ENCODE measurements around the gene WDFY2. TPM values are rescaled to one million over a fixed set of nuclear protein-coding genes. Genes with fewer than 3 reads are reported as not detected.

WDFY2 gene
- total RNA-seq, 1 donor from 2014 or later = 14.6 TPM

- intact Hi-C loops (cut with micrococcal nuclease) = loop anchor here (5.0 kb wide), 1 partner anchor 197 kb away; no protein-coding TSS in a partner anchor
These were observed 199.8 kb downstream of the WDFY2 start for GRCh38 chr13:51784097-51784496.

DNA sequence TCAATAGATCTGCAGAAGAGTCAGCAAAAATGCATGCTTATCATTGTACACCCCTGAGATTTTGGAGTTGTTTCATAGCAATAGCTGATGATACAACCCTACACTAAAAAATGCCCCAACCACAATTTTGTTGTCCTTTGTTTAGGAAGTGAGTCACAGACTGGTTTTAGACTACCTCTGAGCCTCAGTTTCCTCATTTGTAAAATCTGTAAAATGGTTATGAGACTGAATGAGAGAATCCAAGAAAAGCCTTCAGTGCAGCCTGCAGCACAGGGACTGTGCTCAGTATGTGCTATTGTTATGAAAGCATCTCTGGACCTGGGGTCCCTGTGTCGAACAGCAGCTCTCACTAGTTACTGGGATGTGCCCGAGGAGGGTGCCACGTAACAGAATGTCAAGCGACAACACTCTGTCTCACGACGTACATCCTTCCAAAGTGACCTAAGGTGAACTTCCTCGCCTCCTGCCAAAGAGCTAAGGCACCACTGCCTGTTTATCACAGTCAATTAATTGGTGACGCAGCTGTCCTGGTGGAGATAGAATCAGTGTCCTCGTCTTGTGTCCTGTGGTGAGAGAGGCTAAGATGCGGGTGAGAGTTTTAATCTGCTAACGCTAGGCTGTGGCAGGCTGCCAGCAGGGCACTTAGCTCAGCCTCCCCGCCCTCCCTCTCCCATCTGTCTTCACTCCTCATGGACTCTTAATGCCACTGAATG, 201.6 kb downstream of the WDFY2 start:
- intact Hi-C loops (cut with micrococcal nuclease) = no loop called here

GRCh38 chr13:51786425-51787265, 202.4 kb downstream of the WDFY2 start:
- intact Hi-C loops (cut with micrococcal nuclease) = no loop called here

DNA sequence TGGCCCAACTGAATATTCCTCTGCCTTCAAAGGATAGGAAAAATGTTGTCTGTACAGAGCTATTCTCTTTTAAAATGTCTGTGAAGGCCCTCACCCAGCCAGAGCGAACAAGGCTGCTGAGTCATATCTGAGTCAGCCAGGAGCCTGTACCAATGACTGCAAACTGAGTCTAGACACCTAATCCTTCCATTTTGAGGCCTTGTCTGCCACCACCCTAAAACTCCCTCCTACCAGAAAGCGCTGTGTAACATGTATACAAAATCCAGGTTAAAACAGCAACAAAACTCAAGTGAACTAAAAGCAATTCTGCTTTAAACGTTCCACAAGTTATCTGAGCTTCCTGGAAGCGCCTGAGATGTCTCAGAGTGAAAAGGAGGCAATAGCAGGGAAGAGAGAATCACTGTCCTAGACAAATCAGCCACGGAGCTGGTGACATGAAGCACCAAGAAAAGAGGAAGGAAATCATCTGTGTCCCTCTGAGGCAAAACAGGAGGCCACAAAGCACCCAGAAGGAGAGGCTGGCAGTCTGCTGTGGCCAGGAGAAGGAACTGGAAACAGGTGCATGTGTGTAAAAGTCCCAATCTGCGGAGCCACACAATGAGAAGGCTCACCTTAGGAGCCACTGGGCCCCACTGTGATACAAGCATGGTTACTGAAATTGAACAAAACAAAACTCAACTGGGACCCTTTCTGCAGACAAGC, 209.5 kb downstream of the WDFY2 start:
- intact Hi-C loops (cut with micrococcal nuclease) = loop anchor here (1.0 kb wide), 1 partner anchor 10 kb away; no protein-coding TSS in a partner anchor

- intact Hi-C loops (cut with micrococcal nuclease) = no loop called here
These were observed 210.7 kb downstream of the WDFY2 start for GRCh38 chr13:51794964-51795363.

DNA sequence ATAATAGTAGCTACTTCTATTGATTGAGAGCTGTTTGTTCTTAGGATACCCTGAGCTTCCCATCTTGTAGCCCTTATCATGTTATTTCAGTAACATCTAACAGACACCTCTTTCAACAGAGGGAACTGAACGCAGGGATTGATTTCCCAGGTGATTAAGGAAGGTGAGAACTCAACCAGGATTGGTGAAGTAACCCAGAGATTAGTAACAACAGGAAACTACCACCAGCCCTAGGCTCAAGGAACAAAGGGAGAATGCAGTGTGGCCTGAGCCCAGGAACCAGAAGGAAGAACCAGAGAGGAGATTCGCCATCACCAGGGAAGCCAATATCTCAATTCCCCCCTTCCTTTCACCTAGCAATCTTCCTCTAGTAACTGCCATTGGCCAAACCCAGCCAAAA, 211.2 kb downstream of the WDFY2 start:
- intact Hi-C loops (cut with micrococcal nuclease) = no loop called here

GRCh38 chr13:51796546-51796945, 212.3 kb downstream of the WDFY2 start:
- intact Hi-C loops (cut with micrococcal nuclease) = loop anchor here (2.0 kb wide), 1 partner anchor 574 kb away; the partner anchor contains the start of gene FAM124A

DNA sequence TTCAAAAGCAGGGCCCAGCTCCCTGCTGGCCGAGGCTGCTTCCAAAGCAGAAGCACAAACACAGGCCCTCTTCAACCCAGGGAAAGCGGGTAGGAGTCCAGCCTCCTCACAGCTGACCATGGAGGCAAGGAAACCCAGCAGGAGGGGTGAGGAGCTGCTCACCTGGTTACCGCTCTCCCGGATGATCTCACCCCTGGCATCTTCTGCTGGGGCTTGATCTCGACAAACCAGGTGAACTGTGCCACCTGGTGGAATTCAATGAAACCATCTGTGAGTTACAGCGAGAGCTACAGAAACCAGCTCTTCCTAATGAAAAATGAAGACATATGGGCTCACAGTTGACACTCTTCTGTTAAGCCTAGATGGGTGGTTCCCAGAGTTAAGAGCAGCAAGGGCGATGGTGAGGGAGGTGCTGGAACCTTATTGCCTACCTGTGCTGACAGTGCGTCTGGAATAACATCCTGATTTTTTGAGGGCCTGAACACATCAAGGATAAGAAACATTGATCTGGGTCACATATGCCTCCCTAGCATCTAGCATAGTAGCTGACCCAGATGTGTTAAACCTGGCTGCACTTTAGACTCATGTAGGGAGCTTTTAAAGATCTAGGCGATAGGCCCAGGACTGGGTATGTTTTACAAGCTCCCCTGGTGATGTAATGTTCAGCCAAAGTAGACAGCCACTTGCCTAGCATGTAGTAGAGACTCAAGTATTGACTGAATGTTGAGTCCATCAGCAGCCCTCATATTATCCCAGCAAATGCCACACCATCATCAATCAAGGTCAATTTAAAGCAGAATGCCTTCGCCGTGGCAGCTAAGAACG, 213.6 kb downstream of the WDFY2 start:
- intact Hi-C loops (cut with micrococcal nuclease) = loop anchor here (1.0 to 2.0 kb wide), 6 partner anchors 214 to 673 kb away; partner anchors contain the start of genes FAM124A and WDFY2

- intact Hi-C loops (cut with micrococcal nuclease) = no loop called here
These were observed 215.0 kb downstream of the WDFY2 start for GRCh38 chr13:51799261-51799660.

DNA sequence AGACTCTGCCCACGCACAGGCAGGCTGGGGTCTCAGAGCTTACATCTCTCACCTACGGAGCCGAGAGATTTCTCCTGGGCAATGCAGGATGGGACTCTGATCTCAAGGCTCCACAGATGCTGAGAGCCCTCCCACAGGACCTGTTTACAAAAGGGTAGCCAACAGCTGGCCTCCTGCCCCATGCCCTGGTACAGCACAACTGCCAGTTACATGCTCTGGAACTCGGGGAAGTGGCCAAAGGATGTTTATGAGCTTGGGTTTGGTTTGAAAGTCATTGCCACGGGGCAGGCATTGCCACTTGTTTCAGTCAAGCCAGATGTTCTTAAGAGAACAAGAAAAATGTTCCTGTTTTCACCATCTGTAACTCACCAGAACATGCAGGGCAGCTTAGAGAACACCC, 216.2 kb downstream of the WDFY2 start:
- intact Hi-C loops (cut with micrococcal nuclease) = loop anchor here (5.0 to 10.0 kb wide), 4 partner anchors 327 to 906 kb away; partner anchors contain the start of gene NEK5

DNA sequence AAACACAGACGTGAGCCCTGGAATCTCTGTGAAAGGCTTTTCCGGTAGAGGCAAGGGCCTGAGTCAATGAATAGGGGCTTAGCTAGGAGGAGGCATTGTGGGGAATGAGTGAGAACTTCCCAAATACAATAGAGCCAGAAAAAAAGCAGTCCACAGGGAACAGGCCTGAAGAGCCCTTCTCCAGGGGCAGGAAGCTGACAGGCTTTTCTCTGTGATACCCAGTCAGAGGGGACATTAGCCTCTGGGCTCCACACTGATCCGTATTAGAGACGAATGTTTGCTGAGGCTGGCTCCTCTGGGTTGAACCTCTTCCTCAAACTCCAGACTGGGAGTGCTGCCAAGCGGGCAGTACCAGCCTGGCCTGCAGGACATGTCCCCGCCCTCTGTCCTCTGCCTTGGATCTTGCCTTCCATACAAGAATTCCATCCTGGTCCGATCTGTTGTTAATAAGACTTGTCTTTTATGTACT, 217.4 kb downstream of the WDFY2 start:
- intact Hi-C loops (cut with micrococcal nuclease) = loop anchor here (2.0 to 10.0 kb wide), 5 partner anchors 326 to 907 kb away; partner anchors contain the start of genes NEK5 and SUGT1

DNA sequence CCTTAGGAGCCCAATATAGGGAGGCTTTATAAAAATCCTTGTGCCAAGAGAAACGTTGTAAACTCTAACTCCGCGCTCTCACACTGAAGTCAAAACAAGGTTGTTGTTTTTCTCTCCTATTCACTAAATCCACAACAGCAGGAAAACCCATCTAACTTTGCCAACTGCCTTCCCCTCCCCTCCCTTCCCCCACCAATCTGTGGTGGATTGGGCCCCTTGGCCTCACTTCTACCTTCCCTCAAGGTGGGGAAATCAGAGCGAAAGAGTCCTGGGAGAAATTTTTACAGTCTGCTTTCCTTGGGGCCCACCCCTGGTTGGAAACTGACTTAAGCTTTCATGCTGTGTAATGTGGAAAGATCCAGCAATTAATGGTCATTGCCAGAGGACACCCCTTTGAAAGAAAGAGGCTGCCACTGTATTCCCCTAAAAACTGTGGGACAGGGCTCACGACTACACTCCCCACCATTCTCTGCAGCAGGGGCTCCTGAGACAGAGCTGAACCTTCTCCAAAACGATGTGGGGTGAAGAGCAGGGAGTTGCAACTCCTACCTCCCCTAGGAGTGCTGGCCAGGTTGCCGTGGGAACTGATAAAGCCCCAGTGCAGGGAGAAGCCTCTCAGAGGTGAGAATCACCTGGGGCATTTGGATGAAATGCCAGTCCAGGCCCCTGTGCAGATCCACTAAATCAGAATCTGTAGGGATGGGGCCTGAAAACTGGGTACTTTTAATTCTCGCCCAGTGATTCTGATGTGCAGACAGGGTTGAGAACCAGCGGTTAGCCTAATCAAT, 218.6 kb downstream of the WDFY2 start:
- intact Hi-C loops (cut with micrococcal nuclease) = loop anchor here (1.0 to 10.0 kb wide), 16 partner anchors 10 to 1867 kb away; partner anchors contain the start of genes ALG11, CKAP2, INTS6 and NEK5

GRCh38 chr13:51803422-51804294, 219.4 kb downstream of the WDFY2 start, which contains the start of gene DHRS12:
DHRS12 (minus strand) TSS chr13:51804163; CDS start chr13:51799659, 4,504 bp downstream.
- intact Hi-C loops (cut with micrococcal nuclease) = loop anchor here (1.0 to 10.0 kb wide), 18 partner anchors 10 to 1867 kb away; partner anchors contain the start of genes ALG11, CKAP2, INTS6 and NEK5

GRCh38 chr13:51804295-51805172, 220.3 kb downstream of the WDFY2 start:
- intact Hi-C loops (cut with micrococcal nuclease) = loop anchor here (1.0 to 10.0 kb wide), 6 partner anchors 11 to 910 kb away; partner anchors contain the start of gene NEK5

DNA sequence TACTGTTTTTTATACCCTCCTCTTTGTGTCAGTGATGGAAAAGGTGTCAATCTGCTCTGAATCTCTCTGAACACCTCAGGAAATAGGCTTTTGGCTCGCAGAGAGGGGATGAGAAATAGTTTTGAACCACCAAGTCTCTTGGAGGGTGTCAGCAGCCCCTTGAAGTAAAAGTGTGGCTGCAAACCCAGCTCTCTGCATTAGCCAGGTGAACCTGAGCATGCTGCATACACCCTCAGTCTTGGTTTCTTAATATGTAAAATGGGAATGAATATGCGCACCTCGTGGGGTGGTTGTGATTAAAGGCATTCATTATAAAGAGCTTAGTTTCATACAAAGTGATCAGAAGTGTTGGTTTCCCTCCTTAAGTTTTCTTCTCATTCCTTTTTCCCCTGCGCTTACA, 221.1 kb downstream of the WDFY2 start:
- intact Hi-C loops (cut with micrococcal nuclease) = loop anchor here (10.0 kb wide), 1 partner anchor 911 kb away; no protein-coding TSS in a partner anchor

- intact Hi-C loops (cut with micrococcal nuclease) = loop anchor here (10.0 kb wide), 1 partner anchor 911 kb away; no protein-coding TSS in a partner anchor
These were observed 221.7 kb downstream of the WDFY2 start for GRCh38 chr13:51805925-51806324.

- intact Hi-C loops (cut with micrococcal nuclease) = loop anchor here (10.0 kb wide), 1 partner anchor 912 kb away; no protein-coding TSS in a partner anchor
These were observed 222.3 kb downstream of the WDFY2 start for GRCh38 chr13:51806566-51806965.
